22Rv1 (cell line): ENCODE data around the gene FOSL1.

ENCODE experiments used
- H3K27ac ChIP-seq: fragments of 450-650 bp; 2 replicates; pipeline ENCODE4 v1.5.1; 2017
- ZFX ChIP-seq: fragments of 450-650 bp; IDR thresholded peaks from 2 replicates; pipeline ENCODE4 v1.6.1; 2017; ENCODE audit warnings: antibody characterized with exemption, borderline replicate concordance
- TF ChIP-seq, protein P1 (sequence below): fragments of 450-650 bp; IDR thresholded peaks from 2 replicates; pipeline ENCODE4 v1.5.1; 2017; ENCODE audit warnings: mild to moderate bottlenecking

FOSL1 gene

DNA sequence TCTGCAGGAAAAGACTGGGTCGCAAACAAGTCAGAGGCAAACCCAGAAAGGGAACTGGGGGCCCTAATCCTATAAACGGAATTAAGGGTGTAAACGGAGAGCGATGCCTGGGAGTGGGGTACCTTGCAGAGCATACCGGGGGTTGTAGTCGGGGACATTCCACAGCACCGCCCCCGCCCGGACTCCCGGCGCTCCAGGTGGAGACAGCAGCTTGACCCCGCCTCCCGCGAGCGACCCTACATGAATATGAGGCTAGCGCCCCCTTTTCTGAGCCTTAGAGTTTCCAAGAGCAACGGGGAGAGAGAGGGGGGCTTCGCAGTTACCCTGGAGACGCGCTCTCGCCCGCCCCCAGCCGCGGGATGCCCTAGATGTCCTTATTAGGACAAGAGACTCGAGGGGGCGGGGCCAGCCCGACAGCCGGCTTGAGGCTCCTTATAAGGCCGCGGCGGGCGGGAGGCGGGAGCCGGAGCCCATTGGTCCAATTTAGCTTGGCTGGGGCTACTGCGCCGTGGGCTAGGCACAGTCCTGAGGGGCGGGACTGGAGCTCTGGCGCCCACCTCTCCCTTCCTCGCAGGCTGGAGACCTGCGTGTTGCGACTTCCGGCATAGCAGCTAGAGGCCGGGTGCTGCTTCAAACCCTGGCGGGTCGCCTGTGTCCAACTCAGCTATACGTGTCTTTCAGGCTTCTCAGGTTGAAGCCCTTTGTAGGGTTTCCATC is 40.9 kb downstream of the FOSL1 start:
- H3K27ac ChIP-seq = peak overlapping the region; percentile 99
- TF ChIP-seq, protein P1, sequence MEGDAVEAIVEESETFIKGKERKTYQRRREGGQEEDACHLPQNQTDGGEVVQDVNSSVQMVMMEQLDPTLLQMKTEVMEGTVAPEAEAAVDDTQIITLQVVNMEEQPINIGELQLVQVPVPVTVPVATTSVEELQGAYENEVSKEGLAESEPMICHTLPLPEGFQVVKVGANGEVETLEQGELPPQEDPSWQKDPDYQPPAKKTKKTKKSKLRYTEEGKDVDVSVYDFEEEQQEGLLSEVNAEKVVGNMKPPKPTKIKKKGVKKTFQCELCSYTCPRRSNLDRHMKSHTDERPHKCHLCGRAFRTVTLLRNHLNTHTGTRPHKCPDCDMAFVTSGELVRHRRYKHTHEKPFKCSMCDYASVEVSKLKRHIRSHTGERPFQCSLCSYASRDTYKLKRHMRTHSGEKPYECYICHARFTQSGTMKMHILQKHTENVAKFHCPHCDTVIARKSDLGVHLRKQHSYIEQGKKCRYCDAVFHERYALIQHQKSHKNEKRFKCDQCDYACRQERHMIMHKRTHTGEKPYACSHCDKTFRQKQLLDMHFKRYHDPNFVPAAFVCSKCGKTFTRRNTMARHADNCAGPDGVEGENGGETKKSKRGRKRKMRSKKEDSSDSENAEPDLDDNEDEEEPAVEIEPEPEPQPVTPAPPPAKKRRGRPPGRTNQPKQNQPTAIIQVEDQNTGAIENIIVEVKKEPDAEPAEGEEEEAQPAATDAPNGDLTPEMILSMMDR = no peak
- no peak for TF ChIP-seq ZFX

DNA sequence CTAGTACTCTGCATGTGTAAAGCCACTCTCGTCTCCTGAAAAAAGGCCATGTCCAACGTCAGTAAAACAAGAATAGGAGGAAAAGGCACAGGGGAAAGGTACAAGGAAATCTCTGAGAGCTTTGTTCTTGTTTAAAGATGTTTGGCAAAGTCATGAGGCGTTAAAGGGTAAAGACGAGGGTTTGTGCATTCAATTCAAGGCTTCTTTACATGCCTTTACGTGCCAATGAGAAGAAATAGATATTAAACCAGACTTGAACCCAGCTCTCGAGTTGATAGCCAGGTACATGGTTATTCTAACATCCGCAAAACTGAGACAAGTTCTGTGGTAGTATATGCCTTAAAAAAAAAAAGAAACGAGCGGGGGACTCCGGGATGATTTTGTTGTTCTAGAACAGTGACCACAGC is 41.5 kb downstream of the FOSL1 start:
- TF ChIP-seq, protein P1 = no peak
- TF ChIP-seq ZFX = no peak
- peak overlapping the region; percentile 99 for H3K27ac ChIP-seq

DNA sequence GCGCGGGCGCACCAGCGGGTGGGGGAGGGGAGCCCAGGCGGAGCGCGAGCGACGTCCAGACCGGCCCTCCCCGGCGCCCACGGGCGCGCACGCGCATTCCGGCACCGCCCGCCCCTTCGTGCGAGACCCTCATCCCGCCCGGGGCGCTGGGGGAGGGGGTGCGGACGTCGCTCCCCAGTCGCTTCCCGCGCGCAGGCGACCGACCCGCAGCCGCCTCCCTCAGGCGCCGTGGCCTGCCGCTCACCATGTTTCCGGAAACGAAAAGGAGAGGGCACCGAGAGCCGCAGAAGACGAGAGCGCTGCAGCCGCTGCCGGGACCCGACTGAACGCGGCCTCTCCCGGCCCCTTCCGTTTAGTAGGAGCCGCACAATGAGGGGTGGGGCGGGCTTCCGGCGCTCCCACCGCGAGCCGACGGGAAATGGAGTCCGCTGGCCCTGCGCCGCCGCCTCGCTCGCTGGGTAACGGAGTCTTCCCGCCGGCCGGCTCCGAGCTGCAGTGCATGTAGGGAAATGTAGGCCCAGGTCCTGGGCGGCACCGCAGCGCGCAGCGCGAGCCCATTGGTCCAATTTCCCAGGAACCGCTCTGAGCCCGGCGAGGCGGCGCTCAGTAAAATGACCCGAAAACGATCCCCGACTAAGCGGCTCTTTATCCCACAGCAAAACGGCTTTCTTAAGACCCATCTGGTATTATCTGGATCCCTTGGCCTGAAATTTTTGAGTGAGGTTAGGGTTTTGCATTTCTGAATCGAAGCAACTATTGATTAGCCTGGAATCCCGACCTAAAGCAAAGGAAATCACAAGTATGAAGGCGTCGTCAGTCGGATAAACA is 42.1 kb downstream of the FOSL1 start, which contains the start of gene CFL1:
CFL1 (minus strand) TSS at position 328 of the 828 bp plus-strand sequence; CDS start at position 247, 81 bp downstream.
- TF ChIP-seq, protein P1 = no peak
- TF ChIP-seq ZFX = no peak
- H3K27ac ChIP-seq = peak within 1 kb of the TSS; percentile 99

DNA sequence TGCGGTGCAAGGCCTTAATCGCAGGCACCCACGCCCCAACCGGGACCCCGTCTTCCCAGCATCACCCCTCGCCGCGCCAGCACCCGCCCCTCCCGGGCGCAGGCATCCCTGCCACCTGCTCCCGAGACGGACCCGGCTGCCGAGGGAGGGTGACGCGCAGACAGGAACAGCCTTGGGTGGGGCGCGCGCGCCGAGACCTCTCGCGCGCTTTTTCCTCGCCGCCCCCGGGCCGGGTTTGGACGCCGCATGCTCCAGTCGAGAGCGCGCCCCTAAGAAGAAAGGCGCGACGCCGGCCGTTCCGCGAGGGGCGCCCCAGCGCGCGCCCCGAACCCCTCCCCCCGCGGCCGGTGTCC is 42.7 kb downstream of the FOSL1 start:
- TF ChIP-seq, protein P1 = no peak
- no peak for TF ChIP-seq ZFX
- peak overlapping the region; percentile 99 for H3K27ac ChIP-seq

DNA sequence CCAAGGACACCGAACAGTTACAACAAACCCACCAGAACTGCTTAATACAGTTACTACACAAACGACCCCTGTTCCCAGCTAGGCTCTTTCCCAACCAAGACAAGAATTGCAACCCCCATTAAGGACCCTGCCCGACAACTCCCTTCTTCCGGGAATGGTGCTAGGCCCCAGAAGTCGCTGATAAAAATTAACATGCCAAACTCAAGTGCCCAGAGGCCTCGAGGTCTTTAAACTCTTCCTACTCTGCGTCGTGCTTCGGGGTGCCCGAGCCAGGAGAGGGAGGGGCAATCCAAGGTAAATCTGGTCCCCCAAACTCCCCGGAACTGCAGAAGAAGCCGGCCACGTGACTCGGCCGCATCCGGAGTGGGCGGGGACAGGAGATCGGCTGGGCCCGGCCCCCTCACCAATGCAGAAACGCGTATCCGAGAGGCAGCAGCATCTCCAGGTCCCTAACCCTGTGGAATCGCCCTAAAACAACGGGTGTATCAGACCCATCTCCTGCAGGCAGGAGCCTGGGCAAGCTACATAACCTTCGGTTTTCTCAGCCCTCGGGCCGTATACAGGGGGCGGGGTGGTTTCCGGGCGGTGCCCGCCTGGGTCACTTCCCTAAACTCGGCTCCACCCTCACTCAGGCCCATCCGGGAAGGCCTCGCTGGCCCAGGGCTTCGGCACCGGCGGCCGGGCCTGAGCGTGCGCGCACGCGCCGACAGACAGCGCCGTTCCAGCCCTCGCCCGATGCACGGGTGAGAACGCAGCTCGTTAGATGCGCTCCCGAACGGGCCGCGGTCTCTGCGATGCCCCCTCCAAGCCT is 43.3 kb downstream of the FOSL1 start:
- H3K27ac ChIP-seq = peak overlapping the region; percentile 99
- TF ChIP-seq ZFX = no peak
- TF ChIP-seq, protein P1 = no peak

DNA sequence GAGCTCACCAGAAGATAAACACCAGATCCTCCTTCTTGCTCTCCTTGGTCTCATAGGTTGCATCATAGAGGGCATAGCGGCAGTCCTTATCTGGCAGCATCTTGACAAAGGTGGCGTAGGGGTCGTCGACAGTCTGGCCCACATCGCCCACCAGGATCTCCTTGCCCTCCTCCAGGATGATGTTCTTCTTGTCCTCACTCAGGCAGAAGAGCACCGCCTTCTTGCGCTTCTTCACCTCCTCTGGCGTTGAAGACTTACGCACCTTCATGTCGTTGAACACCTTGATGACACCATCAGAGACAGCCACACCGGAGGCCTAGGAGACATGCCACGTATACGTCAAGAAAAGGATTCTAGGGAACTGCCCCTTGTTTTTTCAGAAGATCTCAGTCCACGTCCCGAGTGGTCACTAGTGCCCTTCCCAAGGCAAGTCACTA is 44.2 kb downstream of the FOSL1 start:
- H3K27ac ChIP-seq = peak overlapping the region; percentile 99

More for the DNA sequence above, 44.2 kb downstream of the FOSL1 start:
- no peak for TF ChIP-seq ZFX
- TF ChIP-seq, protein P1 = no peak
